ENCODE measurements around the gene WIPF2.

WIPF2 gene, protein sequence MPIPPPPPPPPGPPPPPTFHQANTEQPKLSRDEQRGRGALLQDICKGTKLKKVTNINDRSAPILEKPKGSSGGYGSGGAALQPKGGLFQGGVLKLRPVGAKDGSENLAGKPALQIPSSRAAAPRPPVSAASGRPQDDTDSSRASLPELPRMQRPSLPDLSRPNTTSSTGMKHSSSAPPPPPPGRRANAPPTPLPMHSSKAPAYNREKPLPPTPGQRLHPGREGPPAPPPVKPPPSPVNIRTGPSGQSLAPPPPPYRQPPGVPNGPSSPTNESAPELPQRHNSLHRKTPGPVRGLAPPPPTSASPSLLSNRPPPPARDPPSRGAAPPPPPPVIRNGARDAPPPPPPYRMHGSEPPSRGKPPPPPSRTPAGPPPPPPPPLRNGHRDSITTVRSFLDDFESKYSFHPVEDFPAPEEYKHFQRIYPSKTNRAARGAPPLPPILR

DNA sequence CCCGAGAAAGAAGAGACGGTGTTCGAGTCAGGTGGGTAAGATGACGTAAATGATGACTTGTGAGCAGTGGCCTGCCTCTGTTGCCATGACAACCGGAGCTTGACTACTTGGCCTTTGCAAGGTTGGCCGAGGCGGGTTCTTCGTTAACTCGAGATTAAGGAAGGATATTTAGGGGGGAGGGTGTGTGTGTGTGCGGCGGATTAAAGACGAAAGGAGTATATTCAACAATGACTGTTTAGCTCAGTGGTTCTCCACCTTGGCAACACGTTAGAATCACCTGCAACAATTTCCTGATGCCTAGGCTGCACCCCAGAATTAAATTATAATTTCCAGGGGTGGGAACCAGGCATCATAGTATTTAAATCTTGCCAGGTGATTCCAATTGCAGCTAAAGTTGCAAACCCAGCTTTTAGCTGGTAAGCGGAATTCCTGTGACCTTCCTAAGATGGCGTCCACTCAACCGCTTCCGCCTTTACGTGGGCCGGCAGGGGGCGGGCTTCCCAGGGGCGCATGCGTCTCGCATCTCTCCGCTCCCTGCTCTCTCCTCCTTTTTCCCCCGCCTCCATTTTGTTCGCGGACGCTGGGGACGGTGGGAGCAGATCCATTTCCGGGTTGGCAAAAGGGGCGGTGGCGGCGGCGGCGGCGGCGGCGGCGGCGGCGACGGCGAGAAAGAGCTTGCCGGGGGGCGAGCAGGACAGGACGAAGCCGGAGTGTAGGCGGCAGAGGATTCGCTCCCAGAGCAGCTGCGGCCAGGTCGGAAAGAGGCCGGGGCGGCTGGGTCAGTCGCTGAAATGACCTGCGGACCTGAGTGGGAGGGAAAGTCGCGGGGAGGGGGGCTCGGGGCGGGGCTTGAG is at the start of gene WIPF2:
TSS of gene WIPF2 (plus strand) at position 565 of the 854 bp plus-strand sequence. CDS start 37,156 bp downstream, outside the sequence.
- DNase-seq (ENCODE audit: low spot score) = peak; percentile 96

DNA sequence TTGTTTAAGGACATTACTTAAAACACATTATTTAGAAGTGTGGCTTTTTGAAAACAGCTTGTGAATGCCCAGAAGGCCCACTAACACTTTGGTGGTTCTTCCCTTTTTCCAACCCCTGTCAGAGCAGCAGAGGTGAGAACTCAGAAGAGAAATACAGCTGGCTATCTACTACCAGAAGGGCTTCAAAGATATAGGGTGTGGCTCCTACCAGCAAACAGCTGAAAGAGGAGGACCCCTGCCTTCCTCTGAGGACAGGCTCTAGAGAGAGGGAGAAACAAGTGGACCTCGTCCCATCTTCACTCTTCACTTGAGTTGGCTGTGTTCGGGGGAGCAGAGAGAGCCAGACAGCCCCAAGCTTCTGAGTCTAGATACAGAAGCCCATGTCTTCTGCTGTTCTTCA is 48.8 kb upstream of the WIPF2 start:
- no peak for DNase-seq (ENCODE audit: low spot score)

DNA sequence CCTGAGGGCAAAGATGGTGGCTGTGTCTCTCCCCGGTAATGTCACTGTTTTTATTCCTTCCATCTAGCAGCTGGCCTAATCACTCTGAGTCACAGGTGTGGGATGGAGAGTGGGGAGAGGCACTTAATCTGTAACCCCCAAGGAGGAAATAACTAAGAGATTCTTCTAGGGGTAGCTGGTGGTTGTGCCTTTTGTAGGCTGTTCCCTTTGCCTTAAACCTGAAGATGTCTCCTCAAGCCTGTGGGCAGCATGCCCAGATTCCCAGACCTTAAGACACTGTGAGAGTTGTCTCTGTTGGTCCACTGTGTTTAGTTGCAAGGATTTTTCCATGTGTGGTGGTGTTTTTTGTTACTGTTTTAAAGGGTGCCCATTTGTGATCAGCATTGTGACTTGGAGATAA is 47.4 kb upstream of the WIPF2 start:
- DNase-seq (ENCODE audit: low spot score) = no peak

DNA sequence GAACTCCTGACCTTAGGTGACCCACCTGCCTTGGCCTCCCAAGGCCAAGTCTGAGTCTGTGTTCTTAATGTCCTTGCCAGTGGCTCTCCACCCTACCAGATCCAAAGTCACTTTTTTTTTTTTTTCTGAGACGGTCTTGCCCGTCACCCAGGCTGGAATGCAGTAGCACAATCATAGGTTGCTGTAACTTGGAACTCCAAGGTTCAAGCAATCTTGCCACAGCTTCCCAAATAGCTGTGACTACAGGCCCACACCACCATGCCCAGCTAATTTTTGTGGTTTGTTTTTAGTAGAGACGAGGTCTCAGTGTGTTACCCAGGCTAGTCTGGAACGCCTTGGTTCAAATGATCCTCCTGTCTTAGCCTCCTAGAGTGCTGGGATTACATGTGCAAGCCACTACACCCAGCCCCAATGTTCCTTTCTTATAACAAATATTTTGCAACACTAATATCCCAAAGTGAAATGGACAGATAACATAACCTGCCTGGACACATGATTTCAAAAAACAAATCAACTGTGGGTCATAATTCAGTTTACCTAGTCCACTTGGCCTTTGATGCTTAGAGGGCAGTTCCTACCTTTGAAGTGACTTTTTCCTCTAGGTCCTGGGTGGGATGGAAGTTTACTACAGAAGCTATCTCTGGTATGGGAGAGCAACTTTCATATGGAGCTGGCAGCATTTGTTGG is 45.9 kb upstream of the WIPF2 start:
- DNase-seq (ENCODE audit: low spot score) = no peak

DNA sequence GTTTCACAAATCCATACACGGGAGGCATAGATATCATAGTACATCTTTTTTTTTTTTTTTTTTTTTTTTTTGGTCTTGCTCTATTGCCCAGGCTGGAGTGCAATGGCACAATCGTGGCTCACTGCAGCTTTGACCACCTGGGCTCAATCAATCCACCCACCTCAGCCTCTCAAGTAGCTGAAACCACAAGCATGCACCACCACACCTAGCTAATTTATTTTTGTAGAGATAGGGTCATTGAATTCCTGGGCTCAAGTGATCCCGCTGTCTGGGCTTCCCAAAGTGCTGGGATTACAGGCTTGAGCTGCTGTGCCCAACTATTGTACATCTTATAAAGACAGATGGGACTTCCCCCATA is 45.3 kb upstream of the WIPF2 start:
- DNase-seq (ENCODE audit: low spot score) = no peak

DNA sequence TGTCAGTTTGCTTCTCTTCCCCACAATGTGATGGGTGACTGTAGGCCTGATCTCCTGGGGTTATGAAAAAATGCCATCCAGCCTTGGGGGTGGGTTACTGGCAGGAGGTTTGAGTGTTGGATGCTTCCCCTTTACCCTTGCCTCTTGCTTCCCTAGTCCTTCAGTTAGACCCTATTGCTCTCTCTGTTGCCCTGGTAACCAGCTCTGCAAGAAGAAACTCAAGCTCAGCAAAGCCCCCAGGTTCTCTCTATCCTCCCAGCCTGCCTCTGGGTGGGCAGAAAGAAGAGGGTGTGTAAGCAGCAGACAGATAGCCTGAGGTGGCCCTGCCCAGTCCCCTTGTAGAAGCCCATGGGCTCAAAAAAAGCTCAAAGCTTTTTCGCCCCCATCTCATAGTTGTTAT is 44.6 kb upstream of the WIPF2 start:
- no peak for DNase-seq (ENCODE audit: low spot score)

DNA sequence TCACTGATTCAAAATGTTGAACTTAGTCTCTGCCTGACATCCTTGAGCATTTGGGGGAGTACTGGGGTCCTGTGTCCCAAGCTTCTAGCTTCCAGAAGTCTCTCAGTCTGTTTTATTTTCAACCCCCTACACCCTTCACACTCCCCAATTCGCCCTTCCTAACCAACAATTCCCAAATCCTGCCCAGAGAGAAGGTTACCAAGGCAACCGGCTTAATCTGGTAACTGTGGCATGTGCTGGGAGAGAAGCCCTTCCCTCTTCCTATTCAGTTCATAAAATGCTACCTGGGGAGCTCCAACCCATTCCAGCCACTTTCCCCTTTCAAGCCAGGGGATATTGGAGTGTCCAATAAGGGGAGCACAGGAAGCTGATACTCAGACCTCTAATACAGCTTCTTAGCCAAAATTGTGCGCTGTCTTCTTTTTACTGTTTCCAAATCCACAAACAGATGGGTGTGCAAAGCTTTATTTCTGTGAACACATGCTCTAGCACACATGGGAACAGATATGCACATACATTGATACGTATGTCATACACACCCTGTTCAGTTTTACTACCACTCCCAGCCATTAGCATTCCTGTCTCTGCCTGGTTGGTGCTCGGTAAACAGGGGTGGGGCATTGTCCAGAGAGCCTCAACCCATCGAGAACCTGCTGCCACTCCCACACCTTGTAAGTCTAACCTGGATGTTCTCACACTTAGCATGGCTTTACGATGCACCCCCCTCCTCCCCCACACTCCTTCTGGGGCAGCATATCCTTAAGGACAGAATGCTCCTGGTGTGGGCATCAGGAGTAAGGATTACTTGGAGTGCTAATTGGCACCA is 43.0 kb upstream of the WIPF2 start:
- peak; percentile 89 for DNase-seq (ENCODE audit: low spot score)

DNA sequence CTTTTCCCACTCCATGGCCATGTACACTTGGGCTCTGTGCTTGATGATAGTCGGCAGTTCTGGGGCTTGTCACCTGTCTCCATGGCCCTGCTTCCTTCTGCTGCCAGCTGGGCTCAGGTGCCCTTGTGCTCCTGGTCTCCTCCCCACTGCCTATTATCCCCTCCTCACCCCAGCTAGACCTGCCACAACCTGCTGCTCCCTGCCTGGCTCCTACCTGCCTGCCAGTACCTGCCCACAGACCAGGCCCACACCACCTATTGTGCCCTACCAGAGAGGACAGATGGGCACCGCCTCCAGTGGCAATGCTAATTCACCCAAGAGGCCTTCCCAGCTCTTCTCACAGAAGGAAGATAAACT is 42.4 kb upstream of the WIPF2 start:
- DNase-seq (ENCODE audit: low spot score) = peak; percentile 50

DNA sequence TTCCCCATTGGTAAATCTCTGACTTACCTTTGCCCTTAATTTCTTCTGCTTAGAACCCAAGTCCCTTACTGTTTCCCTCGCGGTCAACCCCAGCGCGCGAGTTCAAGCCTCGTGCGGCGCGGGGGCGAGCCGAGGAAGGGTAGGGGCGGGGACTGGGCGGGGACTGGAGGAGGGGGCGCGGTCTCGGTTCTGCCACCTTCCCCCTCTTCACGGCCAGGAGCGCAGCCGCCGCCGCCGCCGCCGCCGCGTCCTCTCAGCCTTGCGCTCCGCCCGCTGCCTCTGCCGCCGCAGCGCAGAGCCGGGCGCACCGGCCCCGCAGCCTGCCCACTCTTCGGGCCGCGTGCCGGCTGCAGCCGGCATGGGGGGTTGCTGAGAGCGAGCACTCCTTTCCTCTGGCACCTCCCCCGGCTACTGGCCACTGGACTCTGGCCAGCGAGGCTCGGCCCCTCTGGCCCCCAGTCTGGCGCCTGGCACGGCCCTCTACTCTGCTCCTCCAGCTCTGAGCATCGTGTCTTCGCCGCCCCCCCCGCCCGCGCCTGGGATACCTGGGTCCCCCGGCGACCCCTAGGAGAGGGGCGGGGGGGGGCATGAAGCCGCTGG is 41.7 kb upstream of the WIPF2 start, which contains the start of gene RAPGEFL1:
TSS of gene RAPGEFL1 (plus strand) at position 196 of the 600 bp plus-strand sequence. CDS start at position 588, 392 bp downstream.
- DNase-seq (ENCODE audit: low spot score) = peak; percentile 79

DNA sequence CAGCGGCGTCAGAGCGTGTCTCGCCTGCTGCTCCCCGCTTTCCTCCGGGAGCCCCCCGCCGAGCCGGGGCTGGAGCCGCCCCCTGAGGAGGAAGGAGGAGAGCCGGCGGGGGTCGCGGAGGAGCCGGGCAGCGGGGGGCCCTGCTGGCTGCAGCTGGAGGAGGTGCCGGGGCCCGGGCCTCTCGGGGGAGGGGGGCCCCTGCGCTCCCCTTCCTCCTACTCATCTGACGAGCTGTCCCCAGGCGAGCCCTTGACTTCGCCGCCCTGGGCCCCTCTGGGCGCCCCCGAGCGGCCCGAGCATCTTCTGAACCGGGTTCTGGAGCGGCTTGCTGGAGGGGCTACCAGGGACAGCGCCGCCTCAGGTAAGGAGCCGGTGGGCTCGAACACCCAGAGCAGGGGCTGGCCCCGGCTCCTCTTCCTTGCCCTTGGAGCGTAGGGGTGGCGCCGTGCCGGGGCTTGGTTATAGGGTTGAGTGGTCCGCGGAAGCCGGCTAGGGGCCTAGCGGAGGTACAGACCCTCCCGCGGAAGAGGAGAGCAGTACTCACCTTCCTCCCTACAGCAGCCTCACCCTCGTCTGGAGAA is 41.0 kb upstream of the WIPF2 start:
- DNase-seq (ENCODE audit: low spot score) = no peak

DNA sequence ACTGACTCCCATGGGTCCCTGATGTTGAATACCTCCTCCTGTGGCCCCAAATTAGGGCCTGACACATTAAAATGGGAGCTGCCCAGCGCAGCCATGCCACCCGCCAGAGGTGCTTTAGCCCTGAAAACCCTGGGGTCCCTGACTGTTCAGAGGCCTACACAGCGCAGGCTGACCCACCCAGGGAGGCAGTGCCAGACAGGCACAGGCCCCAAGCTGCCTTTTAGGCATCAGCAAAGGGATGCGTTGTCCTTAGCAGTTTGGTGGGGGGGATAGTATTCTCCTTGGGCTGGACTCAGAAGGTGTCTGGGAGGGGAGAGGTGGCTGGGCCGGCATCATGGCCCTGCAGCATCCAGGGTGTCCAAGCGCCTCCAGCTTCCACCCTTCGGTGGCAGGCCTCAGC is 40.4 kb upstream of the WIPF2 start:
- DNase-seq (ENCODE audit: low spot score) = no peak

DNA sequence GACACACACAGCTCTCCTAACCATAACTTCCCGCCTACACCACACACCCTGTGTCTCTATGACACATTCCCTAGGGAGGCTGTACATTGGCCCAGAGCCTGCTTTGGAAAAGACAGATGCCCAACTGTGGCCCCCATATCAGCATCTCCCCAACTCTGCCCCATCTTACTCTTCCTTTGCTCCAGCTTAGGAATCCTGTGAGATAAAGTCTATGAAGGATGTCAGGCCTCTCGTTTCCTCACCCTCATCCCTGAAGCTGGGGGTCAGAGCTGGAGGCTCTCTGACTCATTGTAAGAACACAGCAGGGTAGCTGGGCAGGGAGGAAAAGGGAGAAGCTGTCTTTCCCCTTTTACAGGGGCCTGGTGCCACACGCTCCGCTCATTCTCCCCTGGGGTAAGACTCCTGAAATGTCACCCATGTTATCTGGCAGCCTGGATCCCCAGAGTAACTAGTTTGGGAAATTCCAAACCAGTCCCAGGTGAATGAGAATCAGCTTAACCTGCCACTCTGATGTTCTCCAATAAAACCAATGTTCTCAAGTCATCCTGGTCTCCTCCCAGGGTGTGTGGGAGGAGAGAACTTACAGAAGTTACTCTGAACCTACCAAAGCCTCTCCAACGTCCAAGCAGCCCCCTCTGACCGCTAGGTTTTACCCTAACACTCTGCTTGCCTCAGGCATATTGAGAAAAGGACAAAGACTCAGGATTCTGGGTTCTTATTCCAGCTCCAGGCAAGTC is 39.0 kb upstream of the WIPF2 start:
- DNase-seq (ENCODE audit: low spot score) = no peak

DNA sequence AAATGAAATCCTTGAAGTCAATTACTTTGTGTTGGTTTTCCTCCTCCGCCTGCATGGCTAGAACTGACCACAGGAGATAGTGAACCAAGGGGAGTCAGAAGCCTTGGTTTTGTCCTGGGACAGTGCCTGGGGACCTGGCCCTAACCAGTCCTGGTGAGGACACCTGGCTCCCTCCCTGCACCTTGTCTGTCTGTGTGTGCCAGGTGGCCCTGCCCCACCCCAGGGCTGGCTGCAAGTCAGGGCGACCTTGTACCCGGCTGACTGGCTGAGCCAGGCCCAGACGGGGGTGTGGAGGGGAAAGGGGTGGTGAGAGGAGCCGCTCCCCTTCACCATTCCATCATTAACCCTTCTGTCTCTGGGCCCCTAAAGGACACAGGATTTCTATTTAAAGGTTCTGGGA is 38.4 kb upstream of the WIPF2 start:
- no peak for DNase-seq (ENCODE audit: low spot score)

DNA sequence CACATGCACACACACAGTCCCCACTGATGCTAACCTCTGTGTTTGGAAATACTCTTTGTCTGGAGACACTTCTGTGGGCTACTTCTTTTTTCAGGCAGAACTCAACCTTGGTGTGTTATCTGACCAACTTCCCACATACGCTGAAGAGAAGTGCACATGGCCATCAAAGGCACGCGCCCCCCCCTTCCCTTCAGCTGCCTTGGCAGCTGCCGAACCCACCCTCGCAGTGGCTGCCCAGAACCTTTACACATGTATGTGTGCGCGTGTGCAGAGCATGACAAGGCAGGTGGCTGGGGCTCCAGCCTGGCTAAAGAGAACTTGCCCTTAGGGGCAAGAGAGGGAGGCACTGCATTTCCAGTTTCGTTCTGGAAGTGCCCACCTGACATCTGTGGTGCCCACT is 37.9 kb upstream of the WIPF2 start:
- no peak for DNase-seq (ENCODE audit: low spot score)

DNA sequence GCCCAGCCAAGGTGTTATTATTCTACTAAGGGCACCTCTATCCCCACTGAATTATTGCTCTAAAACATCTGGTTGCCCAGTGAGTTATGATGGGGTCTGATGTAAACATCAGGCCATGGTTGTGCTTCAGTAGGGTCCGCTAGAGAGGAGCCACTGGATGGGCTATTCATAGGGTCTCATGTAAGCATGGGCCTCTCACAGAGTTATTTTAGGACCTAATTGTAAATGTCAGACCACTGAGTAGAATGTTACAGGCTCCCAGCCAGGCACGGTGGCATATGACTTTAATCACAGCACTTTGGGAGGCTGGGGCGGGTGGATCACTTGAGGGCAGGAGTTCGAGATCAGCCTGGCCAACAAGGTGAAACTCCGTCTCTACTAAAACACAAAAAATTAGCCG is 36.5 kb upstream of the WIPF2 start:
- DNase-seq (ENCODE audit: low spot score) = no peak

DNA sequence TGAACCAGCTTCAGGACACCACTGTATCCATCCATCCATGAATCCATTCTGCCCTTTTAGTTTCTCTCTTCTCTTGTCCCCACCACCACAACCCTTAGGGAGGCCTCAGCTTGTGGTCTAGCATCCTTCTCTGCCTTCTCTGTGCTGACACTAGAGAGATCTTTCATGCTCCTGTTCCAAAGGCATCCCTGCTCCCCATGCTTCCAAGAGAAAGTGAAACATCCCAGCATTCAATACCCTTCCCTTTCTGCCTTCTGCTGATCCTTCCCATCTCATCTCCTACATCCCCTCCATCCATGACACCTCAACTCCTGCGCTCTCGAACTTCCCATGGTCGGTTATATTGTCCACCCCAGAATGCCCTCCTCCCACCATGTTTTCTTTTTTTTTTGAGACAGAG is 31.9 kb upstream of the WIPF2 start:
- no peak for DNase-seq (ENCODE audit: low spot score)

DNA sequence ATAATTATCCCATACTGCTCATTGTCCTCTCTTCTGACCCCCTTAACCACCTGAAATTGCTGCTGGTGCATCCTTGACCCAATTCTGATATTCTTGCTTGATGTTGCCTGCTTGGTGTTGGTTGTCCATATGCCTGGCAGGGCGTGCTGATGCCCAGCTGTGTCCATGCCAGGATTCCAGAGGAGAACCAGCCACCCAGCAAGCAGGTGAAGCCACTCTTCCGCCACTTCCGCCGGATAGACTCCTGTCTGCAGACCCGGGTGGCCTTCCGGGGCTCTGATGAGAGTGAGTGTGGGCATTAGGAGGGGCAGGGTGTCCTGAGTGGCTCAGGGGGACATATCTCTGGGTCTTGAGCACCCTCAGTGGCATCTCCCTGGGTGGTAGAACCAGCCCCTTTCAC is 30.4 kb upstream of the WIPF2 start:
- no peak for DNase-seq (ENCODE audit: low spot score)

DNA sequence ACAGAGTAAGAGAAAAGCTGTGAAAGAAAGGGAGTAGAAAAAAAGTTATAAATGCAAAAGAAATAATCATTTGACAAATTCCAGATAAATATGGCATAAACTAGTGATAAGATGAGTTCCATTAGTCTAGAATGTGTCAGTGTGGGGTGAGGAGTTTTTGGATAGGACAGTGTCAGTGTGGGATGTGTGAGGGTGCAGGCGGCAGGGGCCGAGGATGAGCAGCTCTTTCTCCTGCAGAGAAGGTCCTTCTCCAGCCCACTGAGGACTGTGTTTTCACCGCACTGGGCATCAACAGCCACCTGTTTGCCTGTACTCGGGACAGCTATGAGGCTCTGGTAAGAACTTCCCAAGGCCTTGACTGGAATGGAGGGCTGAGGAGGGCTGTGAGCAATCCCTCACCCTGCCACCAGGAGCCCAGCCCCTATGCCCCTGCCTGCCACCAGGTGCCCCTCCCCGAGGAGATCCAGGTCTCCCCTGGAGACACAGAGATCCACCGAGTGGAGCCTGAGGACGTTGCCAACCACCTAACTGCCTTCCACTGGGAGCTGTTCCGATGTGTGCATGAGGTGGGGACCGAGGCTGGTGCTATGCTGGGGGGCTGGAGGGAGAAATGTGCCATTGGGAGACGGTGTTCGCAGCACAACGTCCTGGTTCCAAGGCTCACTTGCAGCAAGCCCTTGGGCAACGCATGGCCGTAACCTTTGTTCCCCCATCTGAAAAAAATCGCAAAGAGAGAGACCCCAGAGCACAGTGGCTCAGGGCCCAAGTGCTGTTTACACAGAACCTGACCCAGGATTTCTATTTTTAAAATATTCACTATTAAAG is 28.7 kb upstream of the WIPF2 start:
- DNase-seq (ENCODE audit: low spot score) = no peak
